Fibroblast of peridontal ligament (primary cell): ENCODE data around the gene NAA80.
"Not testable (repeated sequence)": the region's sequence is repeated elsewhere in the genome, so short reads cannot be mapped to it uniquely, and the experiment has no call there.

ENCODE experiments used
- DNase-seq: peaks from one replicate; pipeline ENCODE4 v3.0.0-alpha.2; 2010; ENCODE audit errors: extremely low read depth

The NAA80 gene

DNA sequence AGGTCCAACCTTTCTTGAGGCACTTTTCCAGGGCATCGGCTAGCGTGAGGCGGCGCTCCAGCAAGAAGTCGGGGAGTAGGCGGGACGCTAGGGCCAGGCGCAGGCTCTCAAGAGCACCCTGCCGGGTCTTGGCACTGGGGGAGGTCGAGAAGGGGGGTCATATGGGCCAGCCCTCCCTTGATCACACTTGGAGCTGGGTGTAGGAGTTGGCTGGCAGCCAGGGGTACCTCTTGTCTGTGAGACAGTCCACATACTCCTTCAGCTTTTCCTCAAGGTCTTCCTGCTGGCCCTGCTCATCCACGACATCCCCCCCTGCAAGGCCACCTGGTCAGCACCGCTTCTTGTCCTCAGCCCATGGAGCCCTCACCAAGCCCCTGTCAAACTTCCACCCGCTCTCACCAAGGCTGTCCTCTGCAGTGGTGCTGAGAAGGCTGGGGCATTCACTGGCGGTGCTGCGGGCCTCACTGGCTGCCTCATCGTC lies 9.0 kb downstream of the NAA80 start:
- DNase-seq, result no peak

DNA sequence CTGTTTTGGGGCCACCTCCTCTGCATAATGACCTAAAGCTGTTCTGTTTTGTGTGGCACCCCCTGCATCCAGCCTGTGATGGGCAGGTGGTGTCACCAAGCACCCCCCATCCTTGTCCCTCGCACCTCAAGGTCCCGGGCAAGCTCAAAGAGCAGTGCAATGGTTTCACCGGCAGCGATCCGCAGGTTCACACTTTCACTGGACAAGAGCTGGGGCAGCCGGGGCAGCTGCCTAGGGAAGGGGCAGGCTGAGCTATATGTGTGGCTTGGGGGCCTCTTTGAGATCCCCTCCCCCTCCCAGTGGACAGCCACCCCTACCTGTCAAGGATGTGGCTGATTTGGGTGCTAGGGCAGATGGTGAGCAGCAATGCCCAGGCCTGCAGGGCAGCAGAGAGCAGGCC lies 10.1 kb downstream of the NAA80 start:
- no peak for DNase-seq

- no peak for DNase-seq
Measured at GRCh38 chr3:50288387-50289007, 10.7 kb downstream of the NAA80 start.

GRCh38 chr3:50287262-50287661 lies 11.9 kb downstream of the NAA80 start:
- DNase-seq, result no peak

GRCh38 chr3:50286322-50287227 lies 12.6 kb downstream of the NAA80 start:
- no peak for DNase-seq

- DNase-seq, result not testable (repeated sequence)
Measured at GRCh38 chr3:50284121-50284520, 15.1 kb downstream of the NAA80 start.

GRCh38 chr3:50279255-50280016 lies 19.8 kb downstream of the NAA80 start:
- DNase-seq, result no peak

GRCh38 chr3:50278880-50279224 lies 20.4 kb downstream of the NAA80 start, which contains the start of gene LSMEM2:
Gene LSMEM2, plus strand, starts transcription at chr3:50279087. Its CDS starts 27 bp downstream, at chr3:50279114.
- no peak for DNase-seq

DNA sequence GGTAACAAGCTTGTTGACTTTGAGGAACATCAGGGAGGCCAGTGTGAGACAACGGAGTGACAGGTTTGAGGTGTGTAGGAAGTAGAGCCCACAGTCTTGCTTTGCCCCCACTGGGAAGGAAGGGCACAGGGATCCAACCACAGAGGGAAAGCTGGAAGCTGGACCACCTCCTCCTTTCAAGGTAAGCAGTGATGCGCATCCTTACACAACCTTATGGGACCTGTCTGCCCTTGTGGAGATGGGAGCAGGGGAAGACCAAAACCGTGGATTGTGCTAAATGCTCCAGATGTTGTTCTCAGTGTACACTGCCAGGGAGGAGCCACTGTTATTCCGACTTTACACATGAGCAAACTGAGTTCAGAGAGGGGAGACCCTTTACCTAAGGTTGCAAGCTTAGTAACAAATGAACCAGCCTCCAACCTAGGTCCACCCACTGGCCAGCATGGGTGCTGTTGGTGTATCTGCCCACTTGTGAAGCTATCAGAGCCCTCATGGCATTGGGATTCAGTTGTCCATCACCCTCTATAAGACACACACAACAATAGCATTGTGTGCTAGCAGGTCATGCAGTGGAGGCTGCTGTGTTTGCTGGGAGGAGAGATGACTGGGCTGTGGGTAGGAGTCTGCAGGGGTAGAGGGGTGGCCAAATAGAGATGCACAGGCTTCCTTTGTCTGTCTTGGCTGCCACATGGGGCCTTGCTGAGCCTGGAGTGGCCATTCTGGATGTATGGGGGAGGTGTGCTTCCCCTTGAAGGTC lies 20.9 kb downstream of the NAA80 start:
- no peak for DNase-seq

DNA sequence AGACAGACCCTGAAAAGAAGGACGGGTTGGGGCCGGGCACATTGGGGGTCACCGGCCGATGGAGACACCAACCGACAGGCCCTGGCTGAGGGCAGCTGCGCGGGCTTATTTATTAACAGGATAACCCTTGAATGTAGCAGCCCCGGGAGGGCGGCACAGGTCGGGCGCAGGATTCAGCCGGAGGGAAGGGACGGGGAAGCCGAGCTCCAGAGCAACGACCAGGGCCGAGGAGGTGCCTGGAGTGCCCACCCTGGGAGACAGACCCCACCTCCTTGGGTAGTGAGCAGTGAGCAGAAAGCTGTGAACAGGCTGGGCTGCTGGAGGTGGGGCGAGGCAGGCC lies 22.5 kb downstream of the NAA80 start:
- DNase-seq, result no peak

DNA sequence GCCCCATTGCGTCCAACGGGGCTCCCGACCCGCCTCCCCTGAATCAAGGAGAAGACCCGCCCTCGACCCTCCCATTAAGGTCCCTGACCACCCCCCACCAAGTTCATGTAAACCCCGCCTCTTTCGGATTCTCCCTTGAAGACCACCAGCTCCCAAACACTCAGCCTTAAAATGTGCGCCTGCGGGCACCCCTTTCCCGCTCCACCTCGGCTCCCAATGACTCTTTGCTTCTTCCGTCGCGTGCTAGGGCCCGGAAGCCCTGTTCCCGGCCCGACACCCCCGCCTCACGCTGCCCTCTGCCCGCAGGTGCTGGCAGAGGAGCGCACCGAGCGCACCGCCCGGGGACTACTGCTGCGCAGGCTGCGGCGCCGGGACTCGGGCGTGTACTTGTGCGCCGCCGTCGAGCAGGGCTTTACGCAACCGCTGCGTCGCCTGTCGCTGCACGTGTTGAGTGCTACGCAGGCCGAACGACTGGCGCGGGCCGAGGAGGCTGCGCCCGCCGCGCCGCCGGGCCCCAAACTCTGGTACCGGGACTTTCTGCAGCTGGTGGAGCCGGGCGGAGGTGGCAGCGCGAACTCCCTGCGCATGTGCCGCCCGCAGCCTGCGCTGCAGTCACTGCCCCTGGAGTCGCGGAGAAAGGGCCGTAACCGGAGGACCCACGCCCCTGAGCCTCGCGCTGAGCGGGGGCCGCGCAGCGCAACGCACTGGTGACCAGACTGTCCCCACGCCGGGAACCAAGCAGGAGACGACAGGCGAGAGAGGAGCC lies 23.0 kb downstream of the NAA80 start:
- no peak for DNase-seq

DNA sequence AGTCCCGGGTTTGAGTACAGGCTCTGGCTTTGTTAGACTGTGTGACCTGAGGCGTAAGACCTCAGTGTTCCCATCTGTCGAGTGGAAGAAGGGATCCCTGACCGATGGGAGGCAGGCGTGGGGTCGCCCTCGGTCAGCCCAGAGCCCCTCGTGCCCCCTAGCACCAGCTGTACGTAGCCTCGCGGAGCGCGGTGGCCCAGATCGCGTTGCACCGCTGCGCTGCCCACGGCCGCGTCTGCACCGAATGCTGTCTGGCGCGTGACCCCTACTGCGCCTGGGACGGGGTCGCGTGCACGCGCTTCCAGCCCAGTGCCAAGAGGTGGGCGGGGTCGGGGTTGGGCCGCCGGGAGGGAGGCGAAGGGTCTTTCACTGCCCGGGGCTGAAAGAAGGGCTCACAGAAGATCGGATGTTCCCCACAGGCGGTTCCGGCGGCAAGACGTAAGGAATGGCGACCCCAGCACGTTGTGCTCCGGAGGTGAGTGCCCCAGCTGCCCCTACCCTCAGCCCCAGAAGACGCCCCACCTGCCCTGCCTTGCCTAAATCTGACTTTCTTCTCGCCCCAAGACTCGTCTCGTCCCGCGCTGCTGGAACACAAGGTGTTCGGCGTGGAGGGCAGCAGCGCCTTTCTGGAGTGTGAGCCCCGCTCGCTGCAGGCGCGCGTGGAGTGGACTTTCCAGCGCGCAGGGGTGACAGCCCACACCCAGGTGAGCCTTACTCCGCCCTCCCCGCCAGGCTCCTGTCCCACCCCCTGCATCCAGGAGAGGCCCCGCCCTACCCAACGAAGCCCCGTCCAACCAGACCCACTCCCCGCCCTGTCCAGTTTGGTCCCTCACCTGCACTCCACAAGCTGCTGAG lies 23.8 kb downstream of the NAA80 start:
- DNase-seq, result no peak

DNA sequence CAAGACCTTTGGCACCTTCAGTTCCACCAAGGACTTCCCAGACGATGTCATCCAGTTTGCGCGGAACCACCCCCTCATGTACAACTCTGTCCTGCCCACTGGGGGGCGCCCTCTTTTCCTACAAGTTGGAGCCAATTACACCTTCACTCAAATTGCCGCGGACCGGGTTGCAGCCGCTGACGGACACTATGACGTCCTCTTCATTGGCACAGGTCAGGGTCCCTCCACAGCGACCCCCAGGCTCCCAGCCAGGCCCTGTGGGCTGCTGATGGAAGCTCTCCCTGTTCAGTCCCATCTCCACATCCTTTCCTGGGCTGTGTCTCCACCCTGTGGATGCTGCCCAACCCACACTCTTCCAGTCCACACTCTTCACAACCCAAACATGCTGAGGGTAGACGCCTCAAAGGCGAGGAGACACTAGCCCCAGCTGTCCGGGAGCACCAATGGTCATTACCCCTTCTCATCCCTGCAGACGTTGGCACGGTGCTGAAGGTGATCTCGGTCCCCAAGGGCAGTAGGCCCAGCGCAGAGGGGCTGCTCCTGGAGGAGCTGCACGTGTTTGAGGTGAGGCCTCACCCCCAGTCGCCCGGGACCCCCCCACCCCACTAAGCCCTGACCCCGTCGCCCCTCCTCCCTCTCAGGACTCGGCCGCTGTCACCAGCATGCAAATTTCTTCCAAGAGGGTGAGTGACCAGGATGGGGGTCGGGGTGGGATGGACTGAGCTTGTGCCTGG lies 24.7 kb downstream of the NAA80 start:
- DNase-seq, result peak; percentile 44

DNA sequence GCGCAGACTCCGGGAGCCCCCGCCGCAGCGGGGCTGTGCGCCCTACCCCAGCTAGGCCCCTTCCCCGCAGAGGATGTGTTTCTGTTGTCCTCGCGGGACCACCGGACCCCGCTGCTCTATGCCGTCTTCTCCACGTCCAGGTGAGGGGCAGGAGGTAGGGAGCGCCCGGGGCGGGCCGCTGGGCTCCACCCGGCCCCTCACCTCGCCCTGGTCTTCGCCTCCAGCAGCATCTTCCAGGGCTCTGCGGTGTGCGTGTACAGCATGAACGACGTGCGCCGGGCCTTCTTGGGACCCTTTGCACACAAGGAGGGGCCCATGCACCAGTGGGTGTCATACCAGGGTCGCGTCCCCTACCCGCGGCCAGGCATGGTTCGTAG lies 25.5 kb downstream of the NAA80 start:
- no peak for DNase-seq

GRCh38 chr3:50272911-50273688 lies 26.1 kb downstream of the NAA80 start:
- DNase-seq, result peak; percentile 69

DNA sequence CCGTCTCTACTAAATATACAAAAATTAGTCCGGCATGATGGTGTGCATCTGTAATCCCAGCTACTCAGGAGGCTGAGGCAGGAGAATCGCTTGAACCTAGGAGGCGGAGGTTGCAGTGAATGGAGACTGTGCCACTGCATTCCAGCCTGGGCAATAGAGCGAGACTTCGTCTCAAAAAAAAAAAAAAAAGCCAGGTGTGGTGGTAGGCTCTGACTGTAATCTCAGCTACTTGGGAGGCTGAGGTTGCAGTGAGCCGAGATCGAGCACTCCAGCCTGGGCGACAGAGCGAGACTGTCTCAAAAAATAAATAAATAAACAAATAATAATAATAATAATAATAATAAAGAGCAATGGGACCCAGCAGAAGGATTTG lies 26.7 kb downstream of the NAA80 start:
- not testable (repeated sequence) for DNase-seq

DNA sequence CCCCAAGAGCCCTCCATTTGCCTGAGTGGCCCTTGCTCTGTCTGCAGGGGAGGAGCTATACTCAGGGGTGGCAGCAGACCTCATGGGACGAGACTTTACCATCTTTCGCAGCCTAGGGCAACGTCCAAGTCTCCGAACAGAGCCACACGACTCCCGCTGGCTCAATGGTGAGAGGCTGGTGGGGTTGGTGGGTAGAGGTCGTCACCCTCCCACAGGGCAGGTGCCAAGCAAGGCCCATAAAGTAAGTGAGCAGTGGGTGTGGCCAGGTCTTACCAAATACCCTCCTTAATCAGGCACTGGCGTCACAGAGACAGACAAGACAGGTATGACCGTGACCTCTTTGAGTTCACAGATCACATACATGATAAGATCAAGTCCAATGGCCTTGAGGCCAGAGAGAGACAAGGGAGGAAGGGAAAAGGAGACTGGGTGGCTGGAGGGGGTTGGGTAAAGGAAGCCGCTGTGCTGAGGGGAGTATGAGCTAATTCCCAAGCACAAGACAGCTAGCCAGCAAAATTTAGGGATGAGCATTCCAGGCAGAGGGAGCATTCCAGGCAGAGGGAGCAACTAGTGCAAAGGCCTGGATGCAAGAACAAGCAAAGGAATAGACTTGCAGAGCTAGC lies 27.8 kb downstream of the NAA80 start:
- DNase-seq, result no peak
